ENCODE measurements around the gene AEBP1.
A peak's percentile ranks its signal among the peaks of the same experiment; 100 is the strongest.

Gene AEBP1

GRCh38 chr7:44087911-44088838, 16.0 kb upstream of the AEBP1 start:
- TF ChIP-seq CTCF (IDR thresholded peaks at IDR 0.05; ENCODE audit: borderline replicate concordance, extremely low read depth, low read length, poor library complexity, severe bottlenecking) (no peak), EZH2 (IDR thresholded peaks at IDR 0.05; ENCODE audit: borderline replicate concordance, low read depth, low read length, severe bottlenecking) (no peak)
- Histone ChIP-seq H4K20me1 (ENCODE audit: insufficient read depth, low read length) (no peaks in the 10 kb centered on the region), H3K79me2 (ENCODE audit: insufficient read depth, low read length) (no peaks in the 10 kb centered on the region), H3K36me3 (ENCODE audit: insufficient read depth, low read length) (no peaks in the 10 kb centered on the region), H3K27me3 (ENCODE audit: insufficient read depth, low read length, poor library complexity) (no peaks in the 10 kb centered on the region), H3K4me2 (ENCODE audit: insufficient read depth, low read length) (no peak overlapping the region), H2AFZ (ENCODE audit: low read depth, low read length) (no peak overlapping the region), H3K9ac (ENCODE audit: low read depth, low read length) (no peak overlapping the region), H3K4me3 (ENCODE audit: low read depth in 1 of 2, low read length in 2 of 2) (no peak overlapping the region), H3K9me3 (ENCODE audit: insufficient read depth, low read length, severe bottlenecking) (peaks cover under 1% of the 10 kb centered on the region), H3K4me1 (ENCODE audit: insufficient read depth, low read length) (peaks cover 24% of the 10 kb centered on the region), H3K27ac (ENCODE audit: low read length) (peak overlapping the region; percentile 53)
- no peak for DNase-seq
- peak; percentile 17; the same call in 1 of the 3 replicates for ATAC-seq (ENCODE audit: insufficient read depth, low read depth)

GRCh38 chr7:44093102-44093641, 11.0 kb upstream of the AEBP1 start:
- no peak for ATAC-seq (ENCODE audit: insufficient read depth, low read depth)

GRCh38 chr7:44094365-44094764, 9.8 kb upstream of the AEBP1 start:
- H3K9me3 ChIP-seq (ENCODE audit: insufficient read depth, low read length, severe bottlenecking), result peaks cover 3% of the 10 kb centered on the region
- no peaks in the 10 kb centered on the region for H3K27me3 ChIP-seq (ENCODE audit: insufficient read depth, low read length, poor library complexity)
- no peak overlapping the region for H3K4me2 ChIP-seq (ENCODE audit: insufficient read depth, low read length)
- DNase-seq (no peak), ATAC-seq (ENCODE audit: insufficient read depth, low read depth) (no peak)
- H3K9ac ChIP-seq (ENCODE audit: low read depth, low read length), result peak overlapping the region; percentile 21; the same call in 1 of the 2 replicates
- 0 out of 2 replicates have a peak overlapping the region, but pooled peaks have one; percentile 6 for H2AFZ ChIP-seq (ENCODE audit: low read depth, low read length)
- no peaks in the 10 kb centered on the region for H4K20me1 ChIP-seq (ENCODE audit: insufficient read depth, low read length)
- TF ChIP-seq EZH2 (IDR thresholded peaks at IDR 0.05; ENCODE audit: borderline replicate concordance, low read depth, low read length, severe bottlenecking) (no peak), CTCF (IDR thresholded peaks at IDR 0.05; ENCODE audit: borderline replicate concordance, extremely low read depth, low read length, poor library complexity, severe bottlenecking) (no peak)
- no peak overlapping the region for H3K4me3 ChIP-seq (ENCODE audit: low read depth in 1 of 2, low read length in 2 of 2)
- no peaks in the 10 kb centered on the region for H3K36me3 ChIP-seq (ENCODE audit: insufficient read depth, low read length)
- H3K4me1 ChIP-seq (ENCODE audit: insufficient read depth, low read length), result peaks cover 57% of the 10 kb centered on the region
- H3K27ac ChIP-seq (ENCODE audit: low read length), result peak overlapping the region; percentile 97
- no peaks in the 10 kb centered on the region for H3K79me2 ChIP-seq (ENCODE audit: insufficient read depth, low read length)

More at GRCh38 chr7:44093102-44093641, 11.0 kb upstream of the AEBP1 start:
- peak overlapping the region; percentile 60 for H3K27ac ChIP-seq (ENCODE audit: low read length)
- peak; percentile 44 for DNase-seq
- no peaks in the 10 kb centered on the region for H3K27me3 ChIP-seq (ENCODE audit: insufficient read depth, low read length, poor library complexity)
- H3K4me3 ChIP-seq (ENCODE audit: low read depth in 1 of 2, low read length in 2 of 2), result no peak overlapping the region
- H3K36me3 ChIP-seq (ENCODE audit: insufficient read depth, low read length), result no peaks in the 10 kb centered on the region
- no peak overlapping the region for H3K9ac ChIP-seq (ENCODE audit: low read depth, low read length)
- H2AFZ ChIP-seq (ENCODE audit: low read depth, low read length), result no peak overlapping the region
- H3K4me1 ChIP-seq (ENCODE audit: insufficient read depth, low read length), result peaks cover 51% of the 10 kb centered on the region
- H4K20me1 ChIP-seq (ENCODE audit: insufficient read depth, low read length), result no peaks in the 10 kb centered on the region
- H3K79me2 ChIP-seq (ENCODE audit: insufficient read depth, low read length), result no peaks in the 10 kb centered on the region
- no peak overlapping the region for H3K4me2 ChIP-seq (ENCODE audit: insufficient read depth, low read length)
- TF ChIP-seq CTCF (IDR thresholded peaks at IDR 0.05; ENCODE audit: borderline replicate concordance, extremely low read depth, low read length, poor library complexity, severe bottlenecking) (no peak), EZH2 (IDR thresholded peaks at IDR 0.05; ENCODE audit: borderline replicate concordance, low read depth, low read length, severe bottlenecking) (no peak)
- H3K9me3 ChIP-seq (ENCODE audit: insufficient read depth, low read length, severe bottlenecking), result peaks cover 3% of the 10 kb centered on the region

All from DND-41 (cell line).